Medulla oblongata (tissue), 1 donor: ENCODE results near the gene TNN.
"Not testable (repeated sequence)": the region's sequence is repeated elsewhere in the genome, so short reads cannot be mapped to it uniquely, and the experiment has no call there.

Source experiments
- DNase-seq: peaks from one replicate; pipeline ENCODE4 v3.0.0-alpha.2; 2015; ENCODE audit errors: extremely low spot score

The TNN gene

GRCh38 chr1:175108331-175108820 lies 40.7 kb downstream of the TNN start:
- DNase-seq = not testable (repeated sequence)

- no peak for DNase-seq
These were observed 47.4 kb downstream of the TNN start for GRCh38 chr1:175114996-175115395.

GRCh38 chr1:175116210-175116798 lies 48.7 kb downstream of the TNN start:
- no peak for DNase-seq

- DNase-seq = no peak
These were observed 49.3 kb downstream of the TNN start for GRCh38 chr1:175116903-175117302.

GRCh38 chr1:175118375-175119367 lies 51.0 kb downstream of the TNN start:
- no peak for DNase-seq

GRCh38 chr1:175120511-175120910 lies 52.9 kb downstream of the TNN start:
- DNase-seq = no peak

- DNase-seq = no peak
These were observed 57.2 kb downstream of the TNN start for GRCh38 chr1:175124861-175125260.

GRCh38 chr1:175126347-175126746 lies 58.7 kb downstream of the TNN start:
- no peak for DNase-seq

- no peak for DNase-seq
These were observed 59.9 kb downstream of the TNN start for GRCh38 chr1:175127565-175127964.

- no peak for DNase-seq
These were observed 60.9 kb downstream of the TNN start for GRCh38 chr1:175128523-175128922.

- DNase-seq = no peak
These were observed 61.5 kb downstream of the TNN start for GRCh38 chr1:175129182-175129581.

- DNase-seq = no peak
These were observed 62.0 kb downstream of the TNN start for GRCh38 chr1:175129644-175129996.

GRCh38 chr1:175129997-175130648 lies 62.5 kb downstream of the TNN start:
- DNase-seq = peak; percentile 24

- DNase-seq = no peak
These were observed 63.0 kb downstream of the TNN start for GRCh38 chr1:175130649-175131045.

- no peak for DNase-seq
These were observed 63.5 kb downstream of the TNN start for GRCh38 chr1:175131095-175131494.

GRCh38 chr1:175132436-175132835 lies 64.8 kb downstream of the TNN start:
- no peak for DNase-seq

- no peak for DNase-seq
These were observed 66.2 kb downstream of the TNN start for GRCh38 chr1:175133673-175134435.

- no peak for DNase-seq
These were observed 66.9 kb downstream of the TNN start for GRCh38 chr1:175134500-175134899.

- no peak for DNase-seq
These were observed 68.6 kb downstream of the TNN start for GRCh38 chr1:175136246-175136645.

- no peak for DNase-seq
These were observed 69.7 kb downstream of the TNN start for GRCh38 chr1:175137369-175137768.

- no peak for DNase-seq
These were observed 70.9 kb downstream of the TNN start for GRCh38 chr1:175138579-175138978.
